ENCODE measurements around the gene MRPL38. TPM values are rescaled to one million over a fixed set of nuclear protein-coding genes. Genes with fewer than 3 reads are reported as not detected.
A peak's percentile ranks its signal among the peaks of the same experiment; 100 is the strongest.

Gene MRPL38
- total RNA-seq, 1 experiment from 2014 or later, result 219 TPM

DNA sequence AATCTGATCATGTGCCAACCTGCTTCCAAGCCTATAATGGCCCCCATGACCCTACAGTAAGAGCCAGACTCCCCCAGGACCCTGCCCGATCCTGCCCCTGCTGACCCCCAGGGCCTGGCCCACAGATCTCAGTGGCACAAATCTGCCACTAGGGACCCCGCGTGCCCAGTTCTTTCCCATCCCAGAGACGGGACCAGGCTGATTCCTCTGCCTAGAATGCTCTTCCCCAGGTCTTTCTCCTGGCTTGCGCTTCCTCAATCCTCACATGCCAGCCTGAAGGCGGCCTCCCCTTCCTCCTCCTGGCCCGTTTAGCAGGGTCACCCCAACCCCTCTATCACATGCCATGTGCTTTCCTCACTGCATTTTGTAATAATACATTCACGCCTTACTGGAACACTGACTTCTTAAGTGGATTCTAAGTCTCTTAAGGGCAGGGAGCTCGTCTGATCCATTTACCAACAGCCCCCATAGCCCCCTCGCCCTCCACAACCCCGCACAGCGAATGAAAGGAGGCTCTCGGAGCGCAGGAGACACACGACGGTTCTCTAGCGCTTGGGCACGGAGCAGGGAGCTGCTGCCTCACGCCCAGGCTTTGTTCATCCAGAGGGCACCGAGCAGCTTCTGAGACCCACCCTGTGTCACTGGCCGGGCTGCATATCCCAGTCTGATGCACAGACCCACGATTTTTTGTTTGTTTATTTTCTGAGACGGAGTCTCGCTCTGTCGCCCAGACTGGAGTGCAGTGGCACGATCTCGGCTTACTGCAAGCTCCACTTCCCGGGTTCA lies 9.1 kb downstream of the MRPL38 start:
- BruUV-seq (replicated peaks), result TSS peak; percentile 62
- Histone ChIP-seq H3K4me1 (ENCODE audit: control insufficient read depth in 1 of 2, insufficient read depth in 2 of 2, low read length in 2 of 2) (peaks cover 13 to 26% of the 10 kb centered on the region in 2 experiments), H3K36me3 (ENCODE audit: control insufficient read depth in 1 of 2, insufficient read depth in 2 of 2, low read length in 2 of 2) (peaks cover 11 to 20% of the 10 kb centered on the region in 2 experiments; a peak in 2 of 4 replicates), H3K79me2 (ENCODE audit: insufficient read depth, low read length) (peaks cover 25% of the 10 kb centered on the region; the same call in 1 of the 2 replicates), H3K4me3 (replicated peaks in 1 of 2; ENCODE audit: low read depth in 1 of 2, low read length in 2 of 2) (peak overlapping the region; percentile 64 to 72), H3K9ac (ENCODE audit: low read length) (peak overlapping the region; percentile 84), H4K20me1 (ENCODE audit: insufficient read depth) (no peaks in the 10 kb centered on the region), H2AFZ (ENCODE audit: low read depth, low read length, poor library complexity, severe bottlenecking) (no peak overlapping the region), H3K27ac (ENCODE audit: low read depth, low read length) (peak overlapping the region; percentile 100), H3K27me3 (ENCODE audit: insufficient read depth, low read length) (no peaks in the 10 kb centered on the region), H3K9me3 (ENCODE audit: control insufficient read depth in 1 of 2, insufficient read depth in 1 of 2, low read depth in 1 of 2, low read length in 2 of 2) (no peaks in the 10 kb centered on the region), H3K4me2 (ENCODE audit: low read length) (peak overlapping the region; percentile 95), H3K9me2 (ENCODE audit: insufficient read depth) (no peaks in the 10 kb centered on the region)
- DNase-seq (ENCODE audit: low read depth, low spot score) (no peak), ATAC-seq (peak; percentile 50)
- ChIA-PET RAD21 (ENCODE audit: low non-redundant PET in 1 of 2, low total read pairs in 2 of 2, uncharacterized antibody in 2 of 2, unreplicated experiment in 2 of 2) (interaction anchor here (1.0 to 1.1 kb wide), 2 partner anchors 18 to 24 kb away, joined by 4 read pairs; partner anchors contain the start of gene TRIM47 (in 1 of the 2)), POLR2A (interaction anchor here (0.6 to 5.1 kb wide), 7 partner anchors 9 to 116 kb away, joined by 3 to 22 read pairs (median 4); partner anchors contain the start of genes ACOX1, MRPL38, TEN1 and TRIM47), CTCF (interaction anchor here (0.7 to 2.3 kb wide), 7 partner anchors 10 to 116 kb away, joined by 3 to 8 read pairs (median 4); partner anchors contain the start of genes MRPL38, TRIM47 and WBP2)
- TF ChIP-seq ZNF274 (IDR thresholded peaks at IDR 0.05; ENCODE audit: low read depth, low read length), result no peak
- TF ChIP-seq MAX (IDR thresholded peaks at IDR 0.05), result no peak; the same call in 1 of the 2 replicates
- TF ChIP-seq, protein P1, sequence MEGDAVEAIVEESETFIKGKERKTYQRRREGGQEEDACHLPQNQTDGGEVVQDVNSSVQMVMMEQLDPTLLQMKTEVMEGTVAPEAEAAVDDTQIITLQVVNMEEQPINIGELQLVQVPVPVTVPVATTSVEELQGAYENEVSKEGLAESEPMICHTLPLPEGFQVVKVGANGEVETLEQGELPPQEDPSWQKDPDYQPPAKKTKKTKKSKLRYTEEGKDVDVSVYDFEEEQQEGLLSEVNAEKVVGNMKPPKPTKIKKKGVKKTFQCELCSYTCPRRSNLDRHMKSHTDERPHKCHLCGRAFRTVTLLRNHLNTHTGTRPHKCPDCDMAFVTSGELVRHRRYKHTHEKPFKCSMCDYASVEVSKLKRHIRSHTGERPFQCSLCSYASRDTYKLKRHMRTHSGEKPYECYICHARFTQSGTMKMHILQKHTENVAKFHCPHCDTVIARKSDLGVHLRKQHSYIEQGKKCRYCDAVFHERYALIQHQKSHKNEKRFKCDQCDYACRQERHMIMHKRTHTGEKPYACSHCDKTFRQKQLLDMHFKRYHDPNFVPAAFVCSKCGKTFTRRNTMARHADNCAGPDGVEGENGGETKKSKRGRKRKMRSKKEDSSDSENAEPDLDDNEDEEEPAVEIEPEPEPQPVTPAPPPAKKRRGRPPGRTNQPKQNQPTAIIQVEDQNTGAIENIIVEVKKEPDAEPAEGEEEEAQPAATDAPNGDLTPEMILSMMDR (IDR thresholded peaks at IDR 0.05 in 2 of 3, conservative IDR thresholded peaks at IDR 0.05 in 1 of 3; ENCODE audit: borderline replicate concordance in 1 of 3, insufficient read depth in 1 of 3, low read depth in 2 of 3, low read length in 2 of 3), result peak in 2 of 3 experiments; percentile 73; a peak in 5 of 6 replicates
- no peak for TF ChIP-seq ELF1 (IDR thresholded peaks at IDR 0.05; ENCODE audit: borderline replicate concordance, low read depth)
- TF ChIP-seq JUND (IDR thresholded peaks at IDR 0.05), result no peak
- intact Hi-C loops (cut with micrococcal nuclease), result no loop called here
